ENCODE results near the gene DMXL2. TPM values are rescaled to one million over a fixed set of nuclear protein-coding genes. Genes with fewer than 3 reads are reported as not detected.
A peak's percentile ranks its signal among the peaks of the same experiment; 100 is the strongest.
"Not testable (repeated sequence)": the region's sequence is repeated elsewhere in the genome, so short reads cannot be mapped to it uniquely, and the experiment has no call there.

DMXL2 gene
- total and polyA plus RNA-seq, 7 experiments from 2014 or later, result 1.1 to 58.3 (median 7.0) TPM

- H3K36me3 Mint-ChIP-seq, result no peaks in the 10 kb centered on the region
- Histone ChIP-seq H3K36me3 (ENCODE audit: control insufficient read depth in 2 of 3, insufficient read depth in 3 of 3, low read length in 3 of 3) (no peaks in the 10 kb centered on the region), H3K27me3 (ENCODE audit: control insufficient read depth in 2 of 2, insufficient read depth in 2 of 2, low read length in 2 of 2) (no peaks in the 10 kb centered on the region), H3K4me1 (ENCODE audit: control insufficient read depth in 2 of 2, insufficient read depth in 2 of 2, low read length in 2 of 2) (no peaks in the 10 kb centered on the region), H3K27ac (ENCODE audit: low read depth, low read length) (no peak overlapping the region), H3K4me3 (ENCODE audit: low read length) (no peak overlapping the region), H3K9me3 (ENCODE audit: control insufficient read depth in 2 of 3, low read length in 3 of 3) (no peaks in the 10 kb centered on the region)
- H3K27ac Mint-ChIP-seq, result no peak overlapping the region
- POLR2A ChIA-PET, result no interaction called here
- no peaks in the 10 kb centered on the region for H3K4me1 Mint-ChIP-seq
- ATAC-seq (no peak), DNase-seq (no peak)
- intact Hi-C loops (cut with micrococcal nuclease), result no loop called here
- CTCF ChIA-PET, result interaction anchor here (0.6 to 1.2 kb wide), 2 partner anchors 11 to 56 kb away, joined by 3 to 4 read pairs; no protein-coding TSS in a partner anchor
- peaks cover 0 to 9% (median 0%) of the 10 kb centered on the region in 5 donors for H3K27me3 Mint-ChIP-seq
- H3K9me3 Mint-ChIP-seq, result no peaks in the 10 kb centered on the region
- no peak overlapping the region for H3K4me3 Mint-ChIP-seq
Observed at GRCh38 chr15:51661072-51661471, 38.5 kb upstream of the DMXL2 start.

GRCh38 chr15:51658664-51659063 is 36.1 kb upstream of the DMXL2 start:
- Mint-ChIP-seq H3K4me3 (no peak overlapping the region), H3K36me3 (no peaks in the 10 kb centered on the region), H3K27ac (no peak overlapping the region), H3K4me1 (no peaks in the 10 kb centered on the region), H3K27me3 (peaks cover 0 to 12% (median 0%) of the 10 kb centered on the region in 5 donors), H3K9me3 (no peaks in the 10 kb centered on the region)
- H3K36me3 ChIP-seq (ENCODE audit: control insufficient read depth in 2 of 3, insufficient read depth in 3 of 3, low read length in 3 of 3), result no peaks in the 10 kb centered on the region
- H3K27me3 ChIP-seq (ENCODE audit: control insufficient read depth in 2 of 2, insufficient read depth in 2 of 2, low read length in 2 of 2), result no peaks in the 10 kb centered on the region
- CTCF ChIA-PET, result interaction anchor here (1.8 to 2.0 kb wide), 2 partner anchors 80 to 118 kb away, joined by 5 to 10 read pairs; no protein-coding TSS in a partner anchor
- intact Hi-C loops (cut with micrococcal nuclease), result no loop called here
- no peaks in the 10 kb centered on the region for H3K4me1 ChIP-seq (ENCODE audit: control insufficient read depth in 2 of 2, insufficient read depth in 2 of 2, low read length in 2 of 2)
- POLR2A ChIA-PET, result no interaction called here
- no peaks in the 10 kb centered on the region for H3K9me3 ChIP-seq (ENCODE audit: control insufficient read depth in 2 of 3, low read length in 3 of 3)
- no peak overlapping the region for H3K27ac ChIP-seq (ENCODE audit: low read depth, low read length)
- DNase-seq (no peak), ATAC-seq (no peak)
- no peak overlapping the region for H3K4me3 ChIP-seq (ENCODE audit: low read length)

GRCh38 chr15:51655401-51656057 is 33.0 kb upstream of the DMXL2 start:
- POLR2A ChIA-PET, result not testable (repeated sequence)

DNA sequence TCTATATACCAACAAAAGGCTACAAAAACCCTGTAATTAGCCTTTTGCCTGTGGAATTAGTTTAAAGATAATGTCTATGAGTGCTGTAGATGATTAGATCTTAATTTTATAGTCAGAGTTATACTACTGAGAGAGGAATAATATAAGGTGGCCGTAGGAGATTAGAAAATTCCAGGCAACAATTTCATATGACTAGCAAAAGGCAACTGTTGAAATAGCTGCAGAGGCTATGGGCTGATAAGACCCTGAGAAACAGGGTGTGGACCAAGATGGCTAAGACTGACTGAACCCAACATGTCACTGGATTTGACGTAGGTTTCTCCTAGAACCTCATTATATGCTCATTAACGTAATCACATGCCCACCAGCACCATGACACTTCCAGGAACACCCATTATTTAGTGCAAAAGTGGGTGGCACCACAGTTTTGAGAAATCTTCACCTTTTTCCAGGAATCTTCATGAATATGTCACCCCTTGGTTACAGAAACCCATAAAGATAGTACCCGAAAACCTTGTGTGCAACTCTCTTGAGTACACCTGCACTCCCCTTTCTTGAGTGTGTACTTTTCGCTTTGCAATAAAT is 29.6 kb upstream of the DMXL2 start:
- Histone ChIP-seq H3K27me3 (ENCODE audit: control insufficient read depth in 2 of 2, insufficient read depth in 2 of 2, low read length in 2 of 2) (no peaks in the 10 kb centered on the region), H3K4me1 (ENCODE audit: control insufficient read depth in 2 of 2, insufficient read depth in 2 of 2, low read length in 2 of 2) (no peaks in the 10 kb centered on the region), H3K4me3 (ENCODE audit: low read length) (no peak overlapping the region), H3K36me3 (ENCODE audit: control insufficient read depth in 2 of 3, insufficient read depth in 3 of 3, low read length in 3 of 3) (no peaks in the 10 kb centered on the region), H3K9me3 (ENCODE audit: control insufficient read depth in 2 of 3, low read length in 3 of 3) (no peaks in the 10 kb centered on the region), H3K27ac (ENCODE audit: low read depth, low read length) (no peak overlapping the region)
- intact Hi-C loops (cut with micrococcal nuclease), result no loop called here
- Mint-ChIP-seq H3K4me3 (no peak overlapping the region), H3K27ac (no peak overlapping the region), H3K27me3 (peaks cover 0 to 15% (median 0%) of the 10 kb centered on the region in 5 donors), H3K36me3 (no peaks in the 10 kb centered on the region), H3K4me1 (no peaks in the 10 kb centered on the region), H3K9me3 (no peaks in the 10 kb centered on the region)
- no peak for DNase-seq
- ChIA-PET POLR2A (interaction anchor here (0.7 kb wide), 1 partner anchor 125 kb away, joined by 3 read pairs; no protein-coding TSS in a partner anchor), CTCF (interaction anchor here (1.0 to 3.8 kb wide), 3 partner anchors 17 to 123 kb away, joined by 3 to 117 read pairs (median 4); no protein-coding TSS in a partner anchor)
- ATAC-seq, result no peak

More at GRCh38 chr15:51655401-51656057, 33.0 kb upstream of the DMXL2 start:
- CTCF ChIA-PET; H3K36me3 Mint-ChIP-seq; H3K27ac ChIP-seq (ENCODE audit: low read depth, low read length); intact Hi-C loops (cut with micrococcal nuclease); H3K4me1 Mint-ChIP-seq; H3K27me3 ChIP-seq (ENCODE audit: control insufficient read depth in 2 of 2, insufficient read depth in 2 of 2, low read length in 2 of 2); DNase-seq; H3K4me3 ChIP-seq (ENCODE audit: low read length); H3K9me3 ChIP-seq (ENCODE audit: control insufficient read depth in 2 of 3, low read length in 3 of 3); H3K4me1 ChIP-seq (ENCODE audit: control insufficient read depth in 2 of 2, insufficient read depth in 2 of 2, low read length in 2 of 2); H3K9me3 Mint-ChIP-seq; H3K36me3 ChIP-seq (ENCODE audit: control insufficient read depth in 2 of 3, insufficient read depth in 3 of 3, low read length in 3 of 3); ATAC-seq; H3K4me3 Mint-ChIP-seq: not testable (repeated sequence)
- peak overlapping the region in 1 of 9 donors; percentile 60 for H3K27ac Mint-ChIP-seq
- peaks cover 0 to 13% (median 0%) of the 10 kb centered on the region in 5 donors for H3K27me3 Mint-ChIP-seq

GRCh38 chr15:51649659-51650521 is 27.3 kb upstream of the DMXL2 start:
- Mint-ChIP-seq H3K27me3 (peaks cover 0 to 17% (median 0%) of the 10 kb centered on the region in 5 donors), H3K4me3 (no peak overlapping the region), H3K9me3 (no peaks in the 10 kb centered on the region), H3K27ac (no peak overlapping the region), H3K4me1 (no peaks in the 10 kb centered on the region), H3K36me3 (no peaks in the 10 kb centered on the region)
- CTCF ChIA-PET, result interaction anchor here (0.6 to 3.8 kb wide), 33 partner anchors 8 to 448 kb away, joined by 3 to 117 read pairs (median 5); partner anchors contain the start of genes LYSMD2 and TMOD3
- Histone ChIP-seq H3K4me1 (ENCODE audit: control insufficient read depth in 2 of 2, insufficient read depth in 2 of 2, low read length in 2 of 2) (no peaks in the 10 kb centered on the region), H3K9me3 (ENCODE audit: control insufficient read depth in 2 of 3, low read length in 3 of 3) (no peaks in the 10 kb centered on the region), H3K36me3 (ENCODE audit: control insufficient read depth in 2 of 3, insufficient read depth in 3 of 3, low read length in 3 of 3) (no peaks in the 10 kb centered on the region), H3K4me3 (ENCODE audit: low read length) (no peak overlapping the region), H3K27ac (ENCODE audit: low read depth, low read length) (no peak overlapping the region), H3K27me3 (ENCODE audit: control insufficient read depth in 2 of 2, insufficient read depth in 2 of 2, low read length in 2 of 2) (no peaks in the 10 kb centered on the region)
- ATAC-seq, result peak; percentile 86
- peak in 7 of 9 donors; percentile 53 to 76 (median 68) for DNase-seq
- POLR2A ChIA-PET, result interaction anchor here (0.6 to 1.6 kb wide), 5 partner anchors 86 to 130 kb away, joined by 3 to 13 read pairs (median 4); no protein-coding TSS in a partner anchor
- intact Hi-C loops (cut with micrococcal nuclease), result loop anchor here (1.0 to 2.0 kb wide), 5 partner anchors 85 to 577 kb away; no protein-coding TSS in a partner anchor

GRCh38 chr15:51648643-51649042 is 26.1 kb upstream of the DMXL2 start:
- H3K27me3 ChIP-seq (ENCODE audit: control insufficient read depth in 2 of 2, insufficient read depth in 2 of 2, low read length in 2 of 2); H3K4me1 ChIP-seq (ENCODE audit: control insufficient read depth in 2 of 2, insufficient read depth in 2 of 2, low read length in 2 of 2); H3K27ac Mint-ChIP-seq; DNase-seq; H3K9me3 ChIP-seq (ENCODE audit: control insufficient read depth in 2 of 3, low read length in 3 of 3); H3K4me1 Mint-ChIP-seq; H3K27ac ChIP-seq (ENCODE audit: low read depth, low read length); H3K9me3 Mint-ChIP-seq; ATAC-seq; intact Hi-C loops (cut with micrococcal nuclease); H3K4me3 ChIP-seq (ENCODE audit: low read length); H3K36me3 ChIP-seq (ENCODE audit: control insufficient read depth in 2 of 3, insufficient read depth in 3 of 3, low read length in 3 of 3); H3K4me3 Mint-ChIP-seq; H3K36me3 Mint-ChIP-seq: not testable (repeated sequence)
- CTCF ChIA-PET, result interaction anchor here (0.7 to 3.8 kb wide), 6 partner anchors 30 to 166 kb away, joined by 3 to 117 read pairs (median 6); no protein-coding TSS in a partner anchor
- POLR2A ChIA-PET, result interaction anchor here (0.6 kb wide), 1 partner anchor 90 kb away, joined by 3 read pairs; no protein-coding TSS in a partner anchor
- peaks cover 0 to 21% (median 0%) of the 10 kb centered on the region in 5 donors for H3K27me3 Mint-ChIP-seq

All from naive thymus-derived CD4-positive, alpha-beta T cell (primary cell).